ENCODE measurements around the gene KCNQ5.

KCNQ5 gene

GRCh38 chr6:72654071-72654621 is 32.3 kb downstream of the KCNQ5 start:
- Histone ChIP-seq H3K4me1 (peaks cover 7 to 33% (median 22%) of the 10 kb centered on the region in 10 experiments), H3K4me3 (no peak overlapping the region), H4K20me1 (peaks cover 0 to 62% (median 29%) of the 10 kb centered on the region in 11 experiments; a peak in 12 of 22 replicates), H3K36me3 (peaks cover 0 to 19% (median 12%) of the 10 kb centered on the region in 11 experiments; a peak in 12 of 22 replicates), H3K4me2 (no peak overlapping the region), H3K9me3 (replicated peaks in 1 of 11) (peaks cover 0 to under 1% (median 0%) of the 10 kb centered on the region in 11 experiments; a peak in 1 of 22 replicates), H3K27ac (no peak overlapping the region), H3K27me3 (no peaks in the 10 kb centered on the region), H3K9ac (no peak overlapping the region)
- TF ChIP-seq Cebpa-rat (IDR thresholded peaks at IDR 0.05) = no peak

GRCh38 chr6:72657407-72658197 is 35.7 kb downstream of the KCNQ5 start:
- TF ChIP-seq Cebpa-rat (IDR thresholded peaks at IDR 0.05) = no peak
- Histone ChIP-seq H4K20me1 (peaks cover 0 to 45% (median 5%) of the 10 kb centered on the region in 11 experiments; a peak in 12 of 22 replicates), H3K36me3 (peaks cover 0 to 38% (median 12%) of the 10 kb centered on the region in 11 experiments; a peak in 12 of 22 replicates), H3K9ac (no peak overlapping the region), H3K27ac (no peak overlapping the region), H3K9me3 (replicated peaks in 1 of 11) (peaks cover 0 to 4% (median 0%) of the 10 kb centered on the region in 11 experiments; a peak in 1 of 22 replicates), H3K4me2 (no peak overlapping the region), H3K27me3 (no peaks in the 10 kb centered on the region), H3K4me3 (no peak overlapping the region), H3K4me1 (peaks cover 0 to 19% (median 6%) of the 10 kb centered on the region in 10 experiments; a peak in 15 of 20 replicates)

GRCh38 chr6:72659754-72660153 is 37.9 kb downstream of the KCNQ5 start:
- peaks cover 0 to 43% (median 0%) of the 10 kb centered on the region in 11 experiments; a peak in 6 of 22 replicates for H4K20me1 ChIP-seq
- H3K4me1 ChIP-seq = peaks cover 0 to 12% (median 0%) of the 10 kb centered on the region in 10 experiments; a peak in 5 of 20 replicates
- H3K4me3 ChIP-seq = no peak overlapping the region
- H3K9ac ChIP-seq = no peak overlapping the region
- peak overlapping the region in 4 of 11 experiments; percentile 1 to 28 (median 16); a peak in 2 of 22 replicates for H3K4me2 ChIP-seq
- H3K9me3 ChIP-seq (replicated peaks in 1 of 11) = peaks cover 0 to 4% (median 0%) of the 10 kb centered on the region in 11 experiments; a peak in 1 of 22 replicates
- no peak overlapping the region for H3K27ac ChIP-seq
- TF ChIP-seq Cebpa-rat (IDR thresholded peaks at IDR 0.05) = no peak
- peaks cover 0 to 47% (median 15%) of the 10 kb centered on the region in 11 experiments; a peak in 13 of 22 replicates for H3K36me3 ChIP-seq
- no peaks in the 10 kb centered on the region for H3K27me3 ChIP-seq

- Histone ChIP-seq H3K4me3 (no peak overlapping the region), H3K9ac (no peak overlapping the region), H3K9me3 (replicated peaks in 1 of 11) (peaks cover 0 to 4% (median 0%) of the 10 kb centered on the region in 11 experiments; a peak in 1 of 22 replicates), H3K27me3 (no peaks in the 10 kb centered on the region), H3K27ac (no peak overlapping the region), H3K36me3 (peaks cover 0 to 43% (median 10%) of the 10 kb centered on the region in 11 experiments; a peak in 10 of 22 replicates), H4K20me1 (peaks cover 0 to 32% (median 0%) of the 10 kb centered on the region in 11 experiments; a peak in 4 of 22 replicates), H3K4me1 (peaks cover 0 to 12% (median 0%) of the 10 kb centered on the region in 10 experiments; a peak in 5 of 20 replicates), H3K4me2 (no peak overlapping the region)
- TF ChIP-seq Cebpa-rat (IDR thresholded peaks at IDR 0.05) = no peak
These were observed 39.5 kb downstream of the KCNQ5 start for GRCh38 chr6:72661411-72661810.

GRCh38 chr6:72665599-72665998 is 43.7 kb downstream of the KCNQ5 start:
- H3K4me1 ChIP-seq = no peaks in the 10 kb centered on the region
- H3K4me3 ChIP-seq = no peak overlapping the region
- H3K9me3 ChIP-seq (replicated peaks in 1 of 11) = peaks cover 0 to 8% (median 0%) of the 10 kb centered on the region in 11 experiments; a peak in 3 of 22 replicates
- H3K27me3 ChIP-seq = no peaks in the 10 kb centered on the region
- no peak overlapping the region for H3K4me2 ChIP-seq
- H3K9ac ChIP-seq = no peak overlapping the region
- H3K27ac ChIP-seq = no peak overlapping the region
- peaks cover 0 to 31% (median 16%) of the 10 kb centered on the region in 11 experiments; a peak in 12 of 22 replicates for H3K36me3 ChIP-seq
- peaks cover 0 to 39% (median 8%) of the 10 kb centered on the region in 11 experiments; a peak in 10 of 22 replicates for H4K20me1 ChIP-seq
- no peak for TF ChIP-seq Cebpa-rat (IDR thresholded peaks at IDR 0.05)

- Histone ChIP-seq H3K4me1 (peaks cover 0 to 14% (median under 1%) of the 10 kb centered on the region in 10 experiments; a peak in 8 of 20 replicates), H3K4me2 (no peak overlapping the region), H3K9ac (no peak overlapping the region), H4K20me1 (peaks cover 0 to 46% (median 7%) of the 10 kb centered on the region in 11 experiments; a peak in 11 of 22 replicates), H3K9me3 (replicated peaks in 1 of 11) (peaks cover 0 to 8% (median 0%) of the 10 kb centered on the region in 11 experiments; a peak in 3 of 22 replicates), H3K27me3 (no peaks in the 10 kb centered on the region), H3K36me3 (peaks cover 0 to 34% (median 14%) of the 10 kb centered on the region in 11 experiments; a peak in 11 of 22 replicates), H3K27ac (no peak overlapping the region), H3K4me3 (no peak overlapping the region)
- no peak for TF ChIP-seq Cebpa-rat (IDR thresholded peaks at IDR 0.05)
These were observed 47.5 kb downstream of the KCNQ5 start for GRCh38 chr6:72669324-72669723.

GRCh38 chr6:72672906-72673305 is 51.0 kb downstream of the KCNQ5 start:
- Histone ChIP-seq H3K4me1 (peaks cover 0 to 23% (median 4%) of the 10 kb centered on the region in 10 experiments; a peak in 9 of 20 replicates), H4K20me1 (peaks cover 0 to 73% (median 21%) of the 10 kb centered on the region in 11 experiments; a peak in 11 of 22 replicates), H3K9ac (no peak overlapping the region), H3K36me3 (peaks cover 0 to 41% (median 22%) of the 10 kb centered on the region in 11 experiments; a peak in 18 of 22 replicates), H3K9me3 (replicated peaks in 1 of 11) (peaks cover 0 to 6% (median 0%) of the 10 kb centered on the region in 11 experiments; a peak in 5 of 22 replicates), H3K27me3 (no peaks in the 10 kb centered on the region), H3K27ac (no peak overlapping the region), H3K4me3 (no peak overlapping the region), H3K4me2 (peak overlapping the region in 1 of 11 experiments; percentile 1; a peak in 1 of 22 replicates)
- TF ChIP-seq Cebpa-rat (IDR thresholded peaks at IDR 0.05) = no peak

GRCh38 chr6:72674842-72675241 is 53.0 kb downstream of the KCNQ5 start:
- peak overlapping the region in 3 of 11 experiments; percentile 13 to 45 (median 23); a peak in 5 of 22 replicates for H3K4me2 ChIP-seq
- no peaks in the 10 kb centered on the region for H3K27me3 ChIP-seq
- peaks cover 0 to 49% (median 25%) of the 10 kb centered on the region in 11 experiments; a peak in 19 of 22 replicates for H3K36me3 ChIP-seq
- H3K4me3 ChIP-seq = no peak overlapping the region
- peaks cover 0 to 13% (median 0%) of the 10 kb centered on the region in 11 experiments; a peak in 6 of 22 replicates for H3K9me3 ChIP-seq (replicated peaks in 1 of 11)
- no peak for TF ChIP-seq Cebpa-rat (IDR thresholded peaks at IDR 0.05)
- H3K27ac ChIP-seq = no peak overlapping the region
- peaks cover 0 to 61% (median 13%) of the 10 kb centered on the region in 11 experiments; a peak in 8 of 22 replicates for H4K20me1 ChIP-seq
- no peak overlapping the region for H3K9ac ChIP-seq
- peaks cover 0 to 23% (median 4%) of the 10 kb centered on the region in 10 experiments; a peak in 9 of 20 replicates for H3K4me1 ChIP-seq
